ENCODE measurements around the gene NOC2L. TPM values are rescaled to one million over a fixed set of nuclear protein-coding genes. Genes with fewer than 3 reads are reported as not detected.

Gene NOC2L
- total RNA-seq, 4 donors from 2014 or later, result 47.4 to 115 (median 74.2) TPM

- ATAC-seq (no peak), DNase-seq (peak in 1 of 2 donors; percentile 9)
- no peaks in the 10 kb centered on the region for H3K36me3 ChIP-seq
- in situ Hi-C loops (cut with MboI; ENCODE audit: low sequenced_read_pairs in 4 of 4) (no loop called here), intact Hi-C loops (cut with DNase I; ENCODE audit: low total_unique reads) (loop anchor here (1.0 kb wide), 2 partner anchors 18 to 37 kb away; no protein-coding TSS in a partner anchor)
- H3K9me3 ChIP-seq, result no peaks in the 10 kb centered on the region
- no peak overlapping the region for H3K27ac ChIP-seq
- TF ChIP-seq POLR2A (IDR thresholded peaks at IDR 0.05), result no peak
- TF ChIP-seq CTCF (IDR thresholded peaks at IDR 0.05 in 4 of 5, conservative IDR thresholded peaks at IDR 0.05 in 1 of 5), result no peak
- peaks cover 0 to 4% of the 10 kb centered on the region in 2 donors for H3K4me1 ChIP-seq
- H3K4me3 ChIP-seq, result peak overlapping the region in 3 of 4 donors; percentile 41 to 57 (median 54)
- peaks cover 11 to 30% (median 19%) of the 10 kb centered on the region in 3 donors for H3K27me3 ChIP-seq
These were observed 55.3 kb downstream of the NOC2L start for GRCh38 chr1:903721-904271.

GRCh38 chr1:903305-903704, 55.8 kb downstream of the NOC2L start:
- ATAC-seq, result no peak
- Histone ChIP-seq H3K27ac (no peak overlapping the region), H3K36me3 (no peaks in the 10 kb centered on the region), H3K4me1 (peaks cover 0 to 4% of the 10 kb centered on the region in 2 donors), H3K9me3 (no peaks in the 10 kb centered on the region), H3K4me3 (no peak overlapping the region), H3K27me3 (peaks cover 15 to 30% (median 22%) of the 10 kb centered on the region in 3 donors)
- intact Hi-C loops (cut with DNase I; ENCODE audit: low total_unique reads), result no loop called here
- DNase-seq, result no peak
- in situ Hi-C loops (cut with MboI; ENCODE audit: low sequenced_read_pairs in 4 of 4), result no loop called here
- TF ChIP-seq POLR2A (IDR thresholded peaks at IDR 0.05) (no peak), CTCF (IDR thresholded peaks at IDR 0.05 in 4 of 5, conservative IDR thresholded peaks at IDR 0.05 in 1 of 5) (no peak)

- H3K36me3 ChIP-seq, result no peaks in the 10 kb centered on the region
- no peak overlapping the region for H3K4me3 ChIP-seq
- intact Hi-C loops (cut with DNase I; ENCODE audit: low total_unique reads), result no loop called here
- peaks cover 0 to 4% of the 10 kb centered on the region in 2 donors for H3K4me1 ChIP-seq
- ATAC-seq, result no peak
- no peak for TF ChIP-seq POLR2A (IDR thresholded peaks at IDR 0.05)
- TF ChIP-seq CTCF (IDR thresholded peaks at IDR 0.05 in 4 of 5, conservative IDR thresholded peaks at IDR 0.05 in 1 of 5), result no peak
- peak in 1 of 2 donors; percentile 7 for DNase-seq
- in situ Hi-C loops (cut with MboI; ENCODE audit: low sequenced_read_pairs in 4 of 4), result no loop called here
- H3K27me3 ChIP-seq, result peaks cover 18 to 26% (median 21%) of the 10 kb centered on the region in 3 donors
- no peak overlapping the region for H3K27ac ChIP-seq
- no peaks in the 10 kb centered on the region for H3K9me3 ChIP-seq
These were observed 56.3 kb downstream of the NOC2L start for GRCh38 chr1:902802-903201.

GRCh38 chr1:901108-901859, 57.8 kb downstream of the NOC2L start:
- no peak overlapping the region for H3K27ac ChIP-seq
- DNase-seq (peak in 1 of 2 donors; percentile 11), ATAC-seq (no peak)
- peaks cover 0 to 4% of the 10 kb centered on the region in 2 donors for H3K4me1 ChIP-seq
- peaks cover 18 to 24% (median 21%) of the 10 kb centered on the region in 3 donors for H3K27me3 ChIP-seq
- intact Hi-C loops (cut with DNase I; ENCODE audit: low total_unique reads) (no loop called here), in situ Hi-C loops (cut with MboI; ENCODE audit: low sequenced_read_pairs in 4 of 4) (no loop called here)
- H3K36me3 ChIP-seq, result no peaks in the 10 kb centered on the region
- H3K4me3 ChIP-seq, result no peak overlapping the region
- no peak for TF ChIP-seq CTCF (IDR thresholded peaks at IDR 0.05 in 4 of 5, conservative IDR thresholded peaks at IDR 0.05 in 1 of 5)
- TF ChIP-seq POLR2A (IDR thresholded peaks at IDR 0.05), result no peak
- H3K9me3 ChIP-seq, result no peaks in the 10 kb centered on the region

Measured in gastrocnemius medialis (tissue), 4 donors.